ENCODE measurements around the gene ADAMTSL2.

Gene ADAMTSL2

GRCh38 chr9:133536080-133536479, 1.6 kb downstream of the ADAMTSL2 start:
- no peak for DNase-seq

GRCh38 chr9:133536536-133536935, 2.0 kb downstream of the ADAMTSL2 start:
- DNase-seq, result no peak

- DNase-seq, result no peak
Observed at GRCh38 chr9:133537257-133537656, 2.8 kb downstream of the ADAMTSL2 start.

- no peak for DNase-seq
Observed at GRCh38 chr9:133538176-133538575, 3.7 kb downstream of the ADAMTSL2 start.

GRCh38 chr9:133538851-133539833, 4.6 kb downstream of the ADAMTSL2 start:
- no peak for DNase-seq

- DNase-seq, result no peak
Observed at GRCh38 chr9:133539991-133540697, 5.6 kb downstream of the ADAMTSL2 start.

GRCh38 chr9:133540698-133541025, 6.2 kb downstream of the ADAMTSL2 start:
- DNase-seq, result no peak

- DNase-seq, result no peak
Observed at GRCh38 chr9:133542002-133542401, 7.5 kb downstream of the ADAMTSL2 start.

GRCh38 chr9:133543772-133544467, 9.4 kb downstream of the ADAMTSL2 start:
- DNase-seq, result no peak

- no peak for DNase-seq
Observed at GRCh38 chr9:133545494-133546286, 11.2 kb downstream of the ADAMTSL2 start.

- no peak for DNase-seq
Observed at GRCh38 chr9:133546287-133546680, 11.8 kb downstream of the ADAMTSL2 start.

GRCh38 chr9:133547116-133547515, 12.6 kb downstream of the ADAMTSL2 start:
- no peak for DNase-seq

- no peak for DNase-seq
Observed at GRCh38 chr9:133551446-133551845, 16.9 kb downstream of the ADAMTSL2 start.

- no peak for DNase-seq
Observed at GRCh38 chr9:133552236-133552635, 17.7 kb downstream of the ADAMTSL2 start.

GRCh38 chr9:133553123-133553522, 18.6 kb downstream of the ADAMTSL2 start:
- DNase-seq, result no peak

- DNase-seq, result no peak
Observed at GRCh38 chr9:133553973-133554713, 19.6 kb downstream of the ADAMTSL2 start.

- DNase-seq, result no peak
Observed at GRCh38 chr9:133554729-133555128, 20.2 kb downstream of the ADAMTSL2 start.

GRCh38 chr9:133556354-133556753, 21.9 kb downstream of the ADAMTSL2 start:
- no peak for DNase-seq

- no peak for DNase-seq
Observed at GRCh38 chr9:133557581-133557980, 23.1 kb downstream of the ADAMTSL2 start.

- DNase-seq, result peak; percentile 24
Observed at GRCh38 chr9:133558191-133559126, 24.0 kb downstream of the ADAMTSL2 start.

GRCh38 chr9:133560311-133560710, 25.8 kb downstream of the ADAMTSL2 start:
- DNase-seq, result no peak
